Natural killer cell treated with Interleukin-12 subunit alpha and Interleukin-12 subunit beta and Interleukin-15 and Interleukin-18, amount 100 ng/mL, for 72 hours (primary cell): Measurements from ENCODE around the gene SLC30A9. TPM values are rescaled to one million over a fixed set of nuclear protein-coding genes. Genes with fewer than 3 reads are reported as not detected.

Experiments
- ATAC-seq, 2 donors: fragments of 150-1000 bp; cut with Tn5 transposase in 1 of 2; sonication (Bioruptor Pico), chemical (Tn5 transposase) in 1 of 2; 2 replicates each; pipeline ENCODE4 v1.10.0; 2021
- DNase-seq: peaks from one replicate; pipeline ENCODE4 v3.0.0; 2022; ENCODE audit warnings: low spot score
- H3K27ac Mint-ChIP-seq, 2 donors: 1 replicate in 1 of 2; 2 replicates in 1 of 2; pipeline ENCODE4 v1.8.0; 2022; ENCODE audit warnings: mixed read lengths in 2 of 2, mild to moderate bottlenecking in 1 of 2, moderate library complexity in 1 of 2
- H3K27me3 Mint-ChIP-seq, 2 donors: 1 replicate in 1 of 2; 2 replicates in 1 of 2; pipeline ENCODE4 v1.8.0; 2022; ENCODE audit warnings: mixed read lengths in 2 of 2
- H3K36me3 Mint-ChIP-seq: one replicate; pipeline ENCODE4 v1.8.0; 2022; ENCODE audit warnings: mixed read lengths
- H3K4me1 Mint-ChIP-seq, 2 donors: 1 replicate in 1 of 2; 2 replicates in 1 of 2; pipeline ENCODE4 v1.8.0; 2022; ENCODE audit warnings: low read depth in 2 of 2, mixed read lengths in 2 of 2, mild to moderate bottlenecking in 1 of 2
- H3K4me3 Mint-ChIP-seq: one replicate; pipeline ENCODE4 v1.8.0; 2022; ENCODE audit warnings: mixed read lengths
- H3K9me3 Mint-ChIP-seq: 2 replicates; pipeline ENCODE4 v1.8.0; 2022; ENCODE audit warnings: mixed read lengths
- total RNA-seq, 2 donors: library from RNA; stranded (reverse); gene quantifications; one replicate each; pipeline ENCODE4 v1.2.3, GENCODE V29; 2022

The SLC30A9 gene
- total RNA-seq = 10 to 100 TPM; 38.8 to 41.0 TPM

DNA sequence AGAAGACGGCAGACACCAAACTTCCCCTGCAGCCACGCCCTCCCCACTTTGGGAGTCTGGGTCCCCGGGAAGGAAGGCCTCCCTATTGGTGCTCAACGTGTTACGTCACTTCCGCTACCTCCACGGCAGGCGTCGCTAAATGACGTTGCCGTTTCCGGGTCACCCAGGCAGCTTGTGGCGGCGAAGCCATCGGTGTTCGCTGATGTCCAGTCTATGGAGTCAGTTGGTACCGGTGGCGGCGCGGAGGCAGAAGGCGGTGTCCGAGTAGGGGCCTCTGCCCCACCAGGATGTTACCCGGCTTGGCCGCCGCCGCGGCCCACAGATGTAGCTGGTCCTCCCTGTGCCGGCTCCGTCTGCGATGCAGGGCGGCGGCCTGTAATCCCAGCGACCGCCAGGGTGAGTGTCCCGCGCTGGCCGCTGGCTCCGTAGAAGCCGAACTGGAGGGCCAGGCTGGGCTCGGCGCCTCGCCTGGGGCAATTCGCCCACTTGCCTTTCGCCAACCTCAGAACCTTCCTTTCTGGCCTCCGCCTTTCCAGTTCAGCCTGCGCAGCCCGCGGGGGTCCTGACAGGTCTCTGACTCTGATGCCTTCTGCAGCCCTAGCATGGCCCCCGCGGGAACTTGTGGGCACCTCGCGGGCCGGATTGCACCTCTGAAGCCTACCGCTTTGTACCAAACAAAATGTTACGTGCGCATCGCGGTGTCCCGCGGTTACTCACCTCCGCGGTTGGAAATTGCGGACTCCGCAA is at the start of gene SLC30A9:
Gene SLC30A9 (plus strand): TSS at position 166 of the 747 bp plus-strand sequence. CDS start 122 bp downstream, at position 288.
- peaks cover 14 to 20% of the 10 kb centered on the region in 2 donors for H3K4me1 Mint-ChIP-seq

DNA sequence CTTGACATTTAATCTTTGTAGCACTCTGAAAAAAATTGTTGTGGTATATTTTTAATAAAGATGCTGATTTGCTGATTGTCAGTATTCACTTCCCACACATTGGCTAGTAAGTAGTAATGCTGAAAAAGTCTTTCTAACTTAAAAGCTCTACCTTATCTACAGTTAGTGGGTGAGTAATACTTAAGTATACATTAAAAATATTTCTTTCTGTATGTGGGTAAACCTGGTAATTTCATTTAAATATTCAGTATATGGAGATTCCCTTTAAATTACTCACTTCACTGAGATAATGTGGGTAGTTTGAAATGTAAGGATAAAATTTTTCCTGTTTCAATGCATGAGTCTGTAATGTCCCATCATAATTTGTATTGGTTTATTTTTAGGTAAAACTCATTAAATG is 49.5 kb upstream of the SLC30A9 start:
- Mint-ChIP-seq H3K27me3 (no peaks in the 10 kb centered on the region), H3K9me3 (no peaks in the 10 kb centered on the region), H3K4me3 (no peak overlapping the region), H3K27ac (no peak overlapping the region), H3K36me3 (peaks cover 13% of the 10 kb centered on the region), H3K4me1 (peaks cover 17 to 21% of the 10 kb centered on the region in 2 donors)
- no peak for ATAC-seq
- no peak for DNase-seq

More for the DNA sequence above, at the start of gene SLC30A9:
- peak within 1 kb of the TSS; percentile 94 to 96 for H3K27ac Mint-ChIP-seq
- no peaks in the 10 kb centered on the region for H3K27me3 Mint-ChIP-seq
- H3K9me3 Mint-ChIP-seq = no peaks in the 10 kb centered on the region
- DNase-seq (peak; percentile 95), ATAC-seq (peak; percentile 99)
- H3K36me3 Mint-ChIP-seq = no peaks in the 10 kb centered on the region
- H3K4me3 Mint-ChIP-seq = peak within 1 kb of the TSS; percentile 100

DNA sequence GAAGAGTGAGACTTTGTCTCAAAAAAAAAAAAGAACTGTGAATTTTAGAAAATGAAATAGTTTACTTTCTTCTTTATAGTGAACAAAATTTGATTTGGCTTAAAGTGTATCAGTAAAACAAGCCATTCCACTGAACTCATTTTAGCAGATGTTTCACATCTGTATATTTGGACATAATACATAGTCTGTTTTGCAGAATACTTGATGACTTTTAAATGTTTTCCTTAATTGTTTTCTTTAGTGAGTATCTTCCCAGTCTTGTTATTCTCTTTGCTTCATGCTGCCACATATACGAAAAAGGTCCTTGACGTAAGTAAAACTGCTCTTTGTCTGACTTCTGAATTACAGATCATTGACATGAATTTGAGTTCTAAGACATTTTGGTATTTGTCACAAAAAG is 46.8 kb upstream of the SLC30A9 start:
- no peak overlapping the region for H3K27ac Mint-ChIP-seq
- peaks cover 11% of the 10 kb centered on the region for H3K36me3 Mint-ChIP-seq
- no peak for DNase-seq
- no peak for ATAC-seq
- H3K27me3 Mint-ChIP-seq = no peaks in the 10 kb centered on the region
- H3K4me3 Mint-ChIP-seq = no peak overlapping the region
- H3K4me1 Mint-ChIP-seq = peaks cover 6 to 7% of the 10 kb centered on the region in 2 donors
- no peaks in the 10 kb centered on the region for H3K9me3 Mint-ChIP-seq

DNA sequence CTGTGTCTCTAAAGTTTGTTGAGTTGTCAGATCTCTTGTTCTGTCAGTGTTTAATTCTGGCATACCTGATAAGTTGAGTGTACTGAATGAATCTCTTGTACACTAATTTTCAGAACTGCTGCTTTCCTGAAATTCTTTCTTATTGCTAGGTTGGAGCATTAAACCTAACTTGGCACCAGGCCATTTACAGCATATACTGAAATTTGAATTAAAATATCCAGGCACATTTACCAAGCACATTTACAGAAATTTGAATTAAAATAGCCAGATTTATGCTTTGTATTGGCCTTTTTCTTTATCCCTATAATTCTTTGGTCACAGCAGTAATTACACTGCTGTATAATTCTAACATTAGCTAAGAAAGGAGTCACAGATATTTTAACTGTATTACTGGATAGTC is 46.2 kb upstream of the SLC30A9 start:
- DNase-seq (no peak), ATAC-seq (no peak)
- Mint-ChIP-seq H3K27me3 (no peaks in the 10 kb centered on the region), H3K9me3 (no peaks in the 10 kb centered on the region), H3K36me3 (peaks cover 8% of the 10 kb centered on the region), H3K27ac (no peak overlapping the region), H3K4me3 (no peak overlapping the region), H3K4me1 (peaks cover under 1 to 5% of the 10 kb centered on the region in 2 donors)

DNA sequence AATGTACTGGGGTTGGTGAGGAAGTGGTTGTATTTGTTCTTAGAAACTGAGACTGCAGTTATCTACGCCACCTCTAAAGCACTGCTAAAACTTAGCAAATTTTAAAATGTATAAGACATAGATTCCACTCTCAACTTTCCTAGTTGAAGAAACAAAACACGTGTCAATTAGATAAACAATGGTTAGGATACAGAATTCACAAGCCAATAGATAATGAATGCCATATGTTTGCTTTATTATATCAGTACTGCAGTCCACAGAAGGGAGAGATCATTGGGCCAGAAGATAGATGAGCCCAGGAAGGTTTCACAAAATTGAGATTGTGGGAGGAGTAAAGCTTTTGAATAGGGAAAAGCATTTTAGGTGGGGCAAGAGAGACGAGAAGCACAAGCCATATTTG is 40.8 kb upstream of the SLC30A9 start:
- no peaks in the 10 kb centered on the region for H3K27me3 Mint-ChIP-seq
- H3K36me3 Mint-ChIP-seq = peaks cover 23% of the 10 kb centered on the region
- peaks cover 9 to 12% of the 10 kb centered on the region in 2 donors for H3K4me1 Mint-ChIP-seq
- no peak for DNase-seq
- peak overlapping the region in 1 of 2 donors; percentile 9 for H3K27ac Mint-ChIP-seq
- ATAC-seq = no peak
- H3K9me3 Mint-ChIP-seq = no peaks in the 10 kb centered on the region
- H3K4me3 Mint-ChIP-seq = no peak overlapping the region

DNA sequence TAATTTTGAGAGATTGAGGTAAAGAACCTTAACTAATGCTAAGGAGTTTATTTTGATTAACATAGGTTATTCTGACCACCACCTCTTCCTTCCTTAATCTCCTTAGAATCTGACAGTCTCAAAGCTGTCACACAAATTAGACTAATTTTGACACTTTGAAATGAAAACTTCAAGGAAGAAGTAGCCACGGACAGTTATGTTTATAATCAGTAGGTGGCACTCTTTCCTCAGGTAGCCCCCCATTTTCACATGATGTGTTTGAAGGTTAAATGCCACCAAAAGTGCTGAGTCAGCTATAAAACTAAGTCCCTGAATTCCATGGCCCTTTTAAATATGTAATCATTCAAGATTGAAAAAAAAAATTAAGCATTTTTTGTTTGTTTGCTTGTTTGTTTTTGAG is 32.7 kb upstream of the SLC30A9 start:
- DNase-seq (no peak), ATAC-seq (no peak)
- H3K27ac Mint-ChIP-seq = no peak overlapping the region
- H3K9me3 Mint-ChIP-seq = no peaks in the 10 kb centered on the region
- H3K4me1 Mint-ChIP-seq = peaks cover 0 to under 1% of the 10 kb centered on the region in 2 donors
- H3K27me3 Mint-ChIP-seq = no peaks in the 10 kb centered on the region
- no peak overlapping the region for H3K4me3 Mint-ChIP-seq
- peaks cover under 1% of the 10 kb centered on the region for H3K36me3 Mint-ChIP-seq

- Mint-ChIP-seq H3K4me3 (no peak overlapping the region), H3K27ac (no peak overlapping the region), H3K27me3 (no peaks in the 10 kb centered on the region), H3K36me3 (peaks cover 5% of the 10 kb centered on the region), H3K9me3 (peaks cover 2% of the 10 kb centered on the region), H3K4me1 (no peaks in the 10 kb centered on the region)
- ATAC-seq = no peak
- DNase-seq = no peak
Observed at GRCh38 chr4:41963105-41963504, 27.2 kb upstream of the SLC30A9 start.

DNA sequence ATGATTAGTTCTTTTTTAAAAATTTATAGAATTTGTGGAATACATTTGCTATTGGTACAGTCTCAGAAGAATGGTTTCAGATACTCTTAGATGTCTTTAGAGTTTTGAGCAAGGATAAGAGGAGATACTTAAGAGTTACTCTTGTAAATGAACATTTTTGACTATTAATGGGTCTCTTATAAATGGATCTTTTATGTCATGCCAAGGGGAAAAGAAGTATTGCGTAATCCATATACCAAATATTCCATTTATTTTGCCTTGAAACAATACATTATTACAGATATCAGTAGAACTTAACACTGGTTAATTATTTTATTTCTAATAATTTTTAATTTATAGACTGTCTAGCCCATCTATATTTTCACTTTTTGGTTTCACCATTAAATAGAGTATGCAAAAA is 25.9 kb upstream of the SLC30A9 start:
- H3K4me3 Mint-ChIP-seq = no peak overlapping the region
- H3K9me3 Mint-ChIP-seq = peaks cover 7% of the 10 kb centered on the region
- no peaks in the 10 kb centered on the region for H3K27me3 Mint-ChIP-seq
- ATAC-seq = no peak
- no peaks in the 10 kb centered on the region for H3K4me1 Mint-ChIP-seq
- no peak for DNase-seq
- H3K36me3 Mint-ChIP-seq = peaks cover 7% of the 10 kb centered on the region
- no peak overlapping the region for H3K27ac Mint-ChIP-seq

DNA sequence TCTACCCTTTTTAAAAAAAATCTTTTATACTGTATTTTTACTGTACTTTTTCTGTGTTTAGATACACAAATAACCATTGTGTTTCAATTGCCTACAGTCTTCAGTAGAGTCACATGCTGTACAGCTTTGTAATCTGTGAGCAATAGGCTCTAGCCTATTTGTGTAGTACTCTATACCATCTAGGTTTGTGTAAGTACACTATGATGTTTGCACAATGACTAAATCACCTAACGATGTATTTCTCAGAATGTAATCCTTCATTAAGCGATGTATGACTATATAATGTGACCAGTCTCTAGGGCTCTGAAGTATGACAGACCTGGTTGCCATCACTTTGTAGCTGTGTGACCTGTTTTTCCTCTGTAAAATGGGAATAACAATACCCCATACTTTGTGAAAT is 22.9 kb upstream of the SLC30A9 start:
- Mint-ChIP-seq H3K27ac (no peak overlapping the region), H3K27me3 (peaks cover 0 to 4% of the 10 kb centered on the region in 2 donors), H3K4me3 (no peak overlapping the region), H3K4me1 (no peaks in the 10 kb centered on the region), H3K36me3 (peaks cover 7% of the 10 kb centered on the region), H3K9me3 (peaks cover 8% of the 10 kb centered on the region)
- ATAC-seq (no peak), DNase-seq (no peak)

- H3K4me1 Mint-ChIP-seq = no peaks in the 10 kb centered on the region
- H3K36me3 Mint-ChIP-seq = peaks cover 7% of the 10 kb centered on the region
- DNase-seq = no peak
- H3K27ac Mint-ChIP-seq = no peak overlapping the region
- H3K9me3 Mint-ChIP-seq = peaks cover 8% of the 10 kb centered on the region
- H3K4me3 Mint-ChIP-seq = no peak overlapping the region
- no peak for ATAC-seq
- H3K27me3 Mint-ChIP-seq = peaks cover 0 to 4% of the 10 kb centered on the region in 2 donors
Observed at GRCh38 chr4:41969671-41970070, 20.7 kb upstream of the SLC30A9 start.

GRCh38 chr4:41975341-41975740 is 15.0 kb upstream of the SLC30A9 start:
- no peaks in the 10 kb centered on the region for H3K9me3 Mint-ChIP-seq
- no peak overlapping the region for H3K27ac Mint-ChIP-seq
- H3K36me3 Mint-ChIP-seq = no peaks in the 10 kb centered on the region
- H3K4me1 Mint-ChIP-seq = no peaks in the 10 kb centered on the region
- no peak overlapping the region for H3K4me3 Mint-ChIP-seq
- peaks cover 12 to 24% of the 10 kb centered on the region in 2 donors for H3K27me3 Mint-ChIP-seq
- DNase-seq (no peak), ATAC-seq (no peak)

DNA sequence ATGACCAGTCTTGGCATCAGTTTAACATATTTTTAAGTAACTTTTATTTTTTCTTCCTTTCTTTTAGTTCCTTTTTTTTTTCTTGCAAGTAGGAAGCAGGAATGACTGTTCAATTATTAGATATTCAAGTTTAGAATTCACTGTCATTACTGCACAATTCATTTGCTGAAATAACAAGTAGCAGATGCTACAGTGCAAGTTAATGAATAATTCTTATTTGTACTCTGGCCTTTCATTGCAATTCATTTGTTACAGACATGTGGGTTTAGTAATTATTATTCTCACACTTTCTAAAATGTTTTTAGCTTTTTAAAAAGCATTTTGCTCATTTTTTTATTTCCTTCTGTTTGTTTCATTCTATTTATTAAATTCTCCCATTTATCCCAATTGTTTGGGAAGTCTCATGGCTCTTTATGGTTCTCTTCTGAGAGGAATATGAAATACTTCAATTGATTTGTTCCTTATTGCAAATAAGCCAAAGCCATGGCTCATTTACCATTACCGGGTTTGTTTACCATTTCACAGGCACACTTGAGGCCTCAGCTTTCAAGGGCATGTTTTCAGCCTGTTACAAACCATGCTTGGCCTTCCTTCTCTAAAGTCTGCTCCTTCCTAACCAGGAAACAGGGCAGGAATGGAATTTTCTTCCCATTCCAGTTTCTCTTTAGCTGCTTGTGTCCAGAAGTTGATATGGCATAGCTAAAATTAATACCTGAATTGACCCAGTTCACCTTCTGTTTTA is 13.4 kb upstream of the SLC30A9 start:
- Mint-ChIP-seq H3K27ac (no peak overlapping the region), H3K4me1 (no peaks in the 10 kb centered on the region), H3K36me3 (no peaks in the 10 kb centered on the region), H3K9me3 (no peaks in the 10 kb centered on the region), H3K27me3 (peaks cover 12 to 24% of the 10 kb centered on the region in 2 donors), H3K4me3 (no peak overlapping the region)
- DNase-seq = no peak
- no peak for ATAC-seq

DNA sequence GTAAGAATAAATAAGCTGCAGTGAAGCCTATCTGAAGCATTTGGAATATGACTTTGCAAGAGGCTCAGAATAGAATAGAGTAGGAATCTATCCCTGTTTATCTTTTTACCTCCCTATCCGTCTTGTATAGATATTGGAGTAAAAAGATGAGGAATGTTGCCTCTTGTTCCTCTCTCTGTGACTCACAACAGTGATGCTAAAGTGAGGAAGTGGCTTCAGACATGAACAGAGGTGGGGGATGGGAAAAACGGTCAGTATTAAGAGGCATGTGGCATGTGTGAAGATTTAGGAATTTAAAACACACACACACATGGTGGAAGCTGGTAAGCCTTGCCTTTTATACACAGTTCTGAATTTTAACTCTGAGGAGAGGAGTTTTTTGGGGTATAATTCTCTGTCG is 12.6 kb upstream of the SLC30A9 start:
- DNase-seq = no peak
- H3K4me3 Mint-ChIP-seq = no peak overlapping the region
- no peak for ATAC-seq
- H3K36me3 Mint-ChIP-seq = no peaks in the 10 kb centered on the region
- H3K27me3 Mint-ChIP-seq = peaks cover 10 to 24% of the 10 kb centered on the region in 2 donors
- H3K9me3 Mint-ChIP-seq = no peaks in the 10 kb centered on the region
- H3K4me1 Mint-ChIP-seq = no peaks in the 10 kb centered on the region
- no peak overlapping the region for H3K27ac Mint-ChIP-seq

DNA sequence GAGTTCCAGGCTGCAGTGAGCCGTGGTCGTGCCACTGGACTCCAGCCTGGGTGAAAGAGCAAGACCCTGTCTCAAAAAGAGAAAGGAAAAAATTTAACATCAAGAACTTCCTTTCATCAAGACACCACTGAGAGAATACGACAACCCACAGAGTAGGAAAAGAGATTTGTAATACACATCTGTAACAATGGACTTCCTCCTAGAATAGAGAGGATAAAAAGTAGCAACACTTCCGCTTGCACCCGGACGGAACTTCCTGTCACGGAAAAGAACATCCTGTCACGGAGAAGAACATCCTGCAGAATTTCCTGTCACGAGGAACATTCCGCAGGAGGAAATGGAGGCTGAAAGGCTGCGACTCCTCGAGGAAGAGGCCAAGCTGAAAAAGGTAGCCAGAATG is 8.9 kb upstream of the SLC30A9 start, which contains the start of gene DCAF4L1:
Gene DCAF4L1 (plus strand): TSS at position 301 of the 400 bp plus-strand sequence. CDS start 37 bp downstream, at position 338.
- H3K27me3 Mint-ChIP-seq = peaks cover 11 to 17% of the 10 kb centered on the region in 2 donors
- no peaks in the 10 kb centered on the region for H3K9me3 Mint-ChIP-seq
- H3K4me3 Mint-ChIP-seq = no peak within 1 kb of the TSS
- H3K4me1 Mint-ChIP-seq = no peaks in the 10 kb centered on the region
- H3K36me3 Mint-ChIP-seq = no peaks in the 10 kb centered on the region
- no peak within 1 kb of the TSS for H3K27ac Mint-ChIP-seq
- DNase-seq = no peak
- no peak for ATAC-seq
